Spleen (tissue), 11 donors: ENCODE measurements around the gene EFNA5. TPM values are rescaled to one million over a fixed set of nuclear protein-coding genes. Genes with fewer than 3 reads are reported as not detected.

ENCODE experiments used
- DNase-seq: peaks from one replicate; pipeline ENCODE4 v3.0.0-alpha.2; 2020
- H3K27ac ChIP-seq, 8 donors: fragments of 200-600 bp; sonication (generic) in 7 of 8; 1 replicate in 4 of 8; 2 replicates in 4 of 8; pipeline versions ENCODE4 v1.5.0 to v1.8.0; 2016 to 2021; ENCODE audit warnings: inconsistent platforms in 4 of 8, mild to moderate bottlenecking in 4 of 8, moderate library complexity in 1 of 8
- H3K27me3 ChIP-seq, 7 donors: fragments of 200-600 bp; sonication (generic) in 6 of 7; replicated peaks in 1 of 7; 1 replicate in 4 of 7; 2 replicates in 3 of 7; pipeline versions ENCODE4 v1.5.0 to v1.8.0; 2016 to 2021; ENCODE audit warnings: inconsistent platforms in 3 of 7, mild to moderate bottlenecking in 1 of 7
- H3K36me3 ChIP-seq, 6 donors: fragments of 200-600 bp; sonication (generic) in 5 of 6; 1 replicate in 4 of 6; 2 replicates in 2 of 6; pipeline versions ENCODE4 v1.5.0 to v1.8.0; 2016 to 2021; ENCODE audit warnings: inconsistent platforms in 2 of 6
- H3K4me1 ChIP-seq, 6 donors: fragments of 200-600 bp; sonication (generic) in 5 of 6; 1 replicate in 3 of 6; 2 replicates in 3 of 6; pipeline versions ENCODE4 v1.5.0 to v1.8.0; 2016 to 2021; ENCODE audit warnings: inconsistent platforms in 3 of 6
- H3K4me3 ChIP-seq, 8 donors: fragments of 200-600 bp; sonication (generic) in 7 of 8; 1 replicate in 4 of 8; 2 replicates in 4 of 8; pipeline versions ENCODE4 v1.5.0 to v1.8.0; 2016 to 2021; ENCODE audit warnings: inconsistent platforms in 4 of 8, mild to moderate bottlenecking in 4 of 8, moderate library complexity in 2 of 8
- H3K9me3 ChIP-seq, 8 donors: fragments of 200-600 bp; sonication (generic) in 7 of 8; 1 replicate in 4 of 8; 2 replicates in 4 of 8; pipeline versions ENCODE4 v1.5.0 to v1.8.0; 2016 to 2021; ENCODE audit warnings: inconsistent platforms in 4 of 8
- CTCF ChIP-seq, 11 experiments: fragments of 200-600 bp in 7 of 11; fragments of 450-650 bp in 4 of 11; sonication (generic) in 4 of 11; IDR thresholded peaks in 8 of 11; conservative IDR thresholded peaks in 3 of 11; 1 replicate in 7 of 11; 2 replicates in 4 of 11; pipeline versions ENCODE4 v1.4.0 to v1.8.0; 2016 to 2021; ENCODE audit warnings: antibody characterized with exemption in 11 of 11, inconsistent platforms in 4 of 11, mild to moderate bottlenecking in 1 of 11
- POLR2A ChIP-seq, 3 donors: fragments of 450-650 bp; IDR thresholded peaks; one replicate each; pipeline ENCODE4 v1.5.1; 2017; ENCODE audit warnings: antibody characterized with exemption in 3 of 3, mild to moderate bottlenecking in 1 of 3
- POLR2AphosphoS5 ChIP-seq, 3 donors: sonication (generic); formaldehyde crosslinking; IDR thresholded peaks; one replicate each; pipeline ENCODE4 v1.5.1; 2017; ENCODE audit warnings: antibody characterized with exemption in 3 of 3
- WGBS, 5 donors: extraction: QIAGEN DNeasy Blood & Tissue Kit in 3 of 5; methylation state at CpG; one replicate each; pipeline versions ENCODE4 v1.1.5 to v1.1.7; 2013 to 2018; 5-methylcytosine and 5-hydroxymethylcytosine counted together
- intact Hi-C: fragments of 100-400 bp; cut with DNase I; formaldehyde crosslinking; loops from one replicate; pipeline ENCODE4 v1.15.0; 2023; ENCODE audit warnings: low total_unique reads
- polyA plus RNA-seq, 3 donors: library from polyadenylated mRNA; stranded (reverse); fragments of 200-250 nt; gene quantifications; one replicate each; pipeline ENCODE4 v1.2.1, GENCODE V29; 2013
- total RNA-seq, 7 donors: library from RNA; depleted of rRNA in 3 of 7; stranded (reverse); fragments of >200 nt in 3 of 7; fragmentation: NEBNext Ultra II Directional in 4 of 7; extraction: Animal tissue kit (Norgen Biotek cat#: 25700) in 4 of 7; gene quantifications; one replicate each; pipeline versions ENCODE4 v1.1.0 to v1.2.1, GENCODE V29; 2016 to 2021
- donor health status: healthy with polysubstance abuse.
- donor health status: DM: no; HTN: no; CAD: no; lungs with moderate emphysema.
- donor health status: DM: no; HTN: no; CAD: no.
- donor health status: Bipolar disorder and iron deficiency.
- donor health status: healthy.
- donor health status: DM: no; HTN: no; CAD: no.
- donor health status: DM: yes; HTN: yes; CAD: no.

EFNA5 gene
- total and polyA plus RNA-seq, 10 donors = 0.33 to 29.0 (median 12.2) TPM

DNA sequence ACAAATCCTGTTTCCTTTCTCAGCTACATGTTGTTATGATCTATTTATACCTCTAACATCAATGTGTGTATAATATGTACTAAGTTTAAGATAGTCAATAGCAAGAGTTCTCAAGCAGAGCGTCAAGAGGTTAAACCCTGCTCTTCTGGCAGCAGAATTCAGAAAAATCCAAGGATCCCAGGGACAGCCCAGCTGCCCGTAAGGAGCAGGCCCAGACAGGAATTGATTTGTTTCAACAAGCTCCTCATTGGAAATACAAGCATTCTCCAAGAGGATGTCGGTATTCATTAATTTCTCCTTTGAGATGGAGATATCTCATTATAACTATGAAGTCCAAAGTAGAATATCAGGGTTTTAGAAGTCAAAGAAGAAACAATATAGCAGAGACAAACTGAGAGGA, 14.9 kb downstream of the EFNA5 start:
- intact Hi-C loops = no loop called here
- TF ChIP-seq POLR2AphosphoS5 (IDR thresholded peaks at IDR 0.05) (no peak), CTCF (IDR thresholded peaks at IDR 0.05 in 8 of 11, conservative IDR thresholded peaks at IDR 0.05 in 3 of 11) (no peak), POLR2A (IDR thresholded peaks at IDR 0.05) (no peak)
- Histone ChIP-seq H3K27me3 (no peaks in the 10 kb centered on the region), H3K27ac (no peak overlapping the region), H3K4me1 (no peaks in the 10 kb centered on the region), H3K36me3 (no peaks in the 10 kb centered on the region), H3K9me3 (no peaks in the 10 kb centered on the region), H3K4me3 (no peak overlapping the region)
- DNase-seq = no peak
- WGBS, 5 donors = 68 to 81% (median 78%) methylated on average over 3 of the region's 3 CpGs

GRCh38 chr5:107654827-107655226, 15.9 kb downstream of the EFNA5 start:
- intact Hi-C loops = no loop called here
- TF ChIP-seq POLR2A (IDR thresholded peaks at IDR 0.05) (no peak), POLR2AphosphoS5 (IDR thresholded peaks at IDR 0.05) (no peak), CTCF (IDR thresholded peaks at IDR 0.05 in 8 of 11, conservative IDR thresholded peaks at IDR 0.05 in 3 of 11) (no peak)
- DNase-seq = no peak
- Histone ChIP-seq H3K27me3 (no peaks in the 10 kb centered on the region), H3K4me1 (no peaks in the 10 kb centered on the region), H3K4me3 (no peak overlapping the region), H3K9me3 (no peaks in the 10 kb centered on the region), H3K36me3 (no peaks in the 10 kb centered on the region), H3K27ac (no peak overlapping the region)
- 90 to 98% (median 92%) methylated on average over 1 of the region's 1 CpG for WGBS, 5 donors

DNA sequence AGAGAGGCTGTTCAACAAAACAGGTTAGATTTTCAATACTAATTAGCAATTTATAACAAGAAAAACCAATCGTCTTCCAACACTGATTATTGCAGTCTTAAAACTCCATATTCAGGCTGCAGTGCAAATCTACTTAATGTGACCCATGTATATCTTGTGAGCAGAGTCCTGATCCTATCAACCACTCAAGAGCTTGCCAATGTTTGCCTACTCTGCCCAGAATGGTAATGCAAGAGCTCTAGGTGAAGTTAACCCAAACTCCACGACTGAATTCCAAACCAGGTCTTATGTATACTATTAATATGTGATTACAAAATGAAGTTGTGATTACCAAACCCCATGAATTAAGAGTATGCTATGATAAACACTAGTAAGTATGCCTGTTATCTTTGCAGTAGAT, 17.1 kb downstream of the EFNA5 start:
- intact Hi-C loops = no loop called here
- Histone ChIP-seq H3K36me3 (no peaks in the 10 kb centered on the region), H3K4me1 (no peaks in the 10 kb centered on the region), H3K4me3 (no peak overlapping the region), H3K27me3 (no peaks in the 10 kb centered on the region), H3K9me3 (no peaks in the 10 kb centered on the region), H3K27ac (no peak overlapping the region)
- no peak for DNase-seq
- 63 to 88% (median 79%) methylated on average over 2 of the region's 2 CpGs for WGBS, 5 donors
- TF ChIP-seq POLR2AphosphoS5 (IDR thresholded peaks at IDR 0.05) (no peak), CTCF (IDR thresholded peaks at IDR 0.05 in 8 of 11, conservative IDR thresholded peaks at IDR 0.05 in 3 of 11) (no peak), POLR2A (IDR thresholded peaks at IDR 0.05) (no peak)

DNA sequence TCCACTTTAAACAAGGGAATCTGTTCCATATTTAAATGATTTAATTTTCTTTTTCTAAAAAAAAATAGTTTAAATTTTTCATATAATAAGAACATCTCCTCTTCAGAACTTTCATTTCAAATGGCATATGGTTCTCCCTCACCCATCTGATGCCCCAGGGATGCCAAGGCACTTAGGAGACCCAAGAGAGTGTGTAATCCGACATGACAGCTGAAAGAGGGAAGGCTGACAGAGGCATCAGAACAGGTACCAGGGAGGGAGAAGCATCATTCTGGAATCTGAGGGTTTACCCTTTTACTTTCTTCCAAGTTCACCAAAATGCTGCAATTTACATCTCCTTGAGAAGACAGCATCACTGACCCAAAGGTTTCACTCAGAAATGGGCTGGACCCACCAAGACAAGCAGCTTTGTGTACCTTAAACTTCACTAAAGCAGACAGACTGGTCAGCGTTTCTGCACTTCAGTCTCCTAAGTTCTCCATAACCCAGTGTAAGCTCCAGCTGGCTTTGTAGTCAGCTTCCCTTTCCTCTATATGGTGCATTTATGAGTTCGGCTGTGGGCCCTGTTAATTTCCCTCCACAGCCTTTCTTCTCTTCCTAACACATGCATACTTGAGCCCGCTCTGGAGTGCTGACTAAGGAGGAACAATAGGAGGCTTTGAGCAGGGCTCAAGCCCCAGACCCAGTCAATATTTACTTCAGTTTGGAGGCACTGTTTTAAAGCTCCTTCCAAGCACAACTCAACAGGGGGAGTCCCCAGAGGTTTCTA, 17.7 kb downstream of the EFNA5 start:
- Histone ChIP-seq H3K27me3 (no peaks in the 10 kb centered on the region), H3K36me3 (no peaks in the 10 kb centered on the region), H3K27ac (no peak overlapping the region), H3K9me3 (no peaks in the 10 kb centered on the region), H3K4me3 (no peak overlapping the region), H3K4me1 (no peaks in the 10 kb centered on the region)
- WGBS, 5 donors = 62 to 76% (median 67%) methylated on average over 4 of the region's 4 CpGs
- no peak for TF ChIP-seq POLR2AphosphoS5 (IDR thresholded peaks at IDR 0.05)
- no peak for TF ChIP-seq CTCF (IDR thresholded peaks at IDR 0.05 in 8 of 11, conservative IDR thresholded peaks at IDR 0.05 in 3 of 11)
- TF ChIP-seq POLR2A (IDR thresholded peaks at IDR 0.05) = no peak
- intact Hi-C loops = no loop called here
- DNase-seq = no peak
